RWPE2 (cell line): ENCODE results near the gene SEMA5A.

ENCODE experiments used
- ATAC-seq: fragments of 200-7000 bp; cut with Tn5 transposase; 3 replicates; pipeline ENCODE4 v1.9.1; 2021; ENCODE audit warnings: low read depth
- DNase-seq: peaks from one replicate; pipeline ENCODE4 v3.0.0-alpha.2; 2020; ENCODE audit warnings: low spot score
- H3K27ac ChIP-seq: fragments of 450-650 bp; 2 replicates; pipeline ENCODE4 v1.5.1; 2017; ENCODE audit warnings: mild to moderate bottlenecking; ENCODE audit not compliant: poor library complexity, severe bottlenecking
- H3K27me3 ChIP-seq: fragments of 250-450 bp; sonication (Bioruptor Pico); 2 replicates; pipeline ENCODE4 v1.5.1; 2021; ENCODE audit warnings: mild to moderate bottlenecking, moderate library complexity; ENCODE audit not compliant: insufficient read depth, poor library complexity, severe bottlenecking
- H3K36me3 ChIP-seq: fragments of 250-450 bp; sonication (Bioruptor Pico); 2 replicates; pipeline ENCODE4 v1.5.1; 2020; ENCODE audit warnings: low read depth, mild to moderate bottlenecking, moderate library complexity
- H3K4me1 ChIP-seq: fragments of 250-450 bp; sonication (Bioruptor Pico); 2 replicates; pipeline ENCODE4 v1.5.1; 2021; ENCODE audit warnings: mild to moderate bottlenecking, moderate library complexity; ENCODE audit not compliant: insufficient read depth, poor library complexity, severe bottlenecking
- H3K4me3 ChIP-seq: fragments of 250-450 bp; sonication (Bioruptor Pico); 2 replicates; pipeline ENCODE4 v1.5.1; 2021; ENCODE audit warnings: mild to moderate bottlenecking, moderate library complexity; ENCODE audit not compliant: severe bottlenecking
- H3K9me3 ChIP-seq: fragments of 250-450 bp; sonication (Bioruptor Pico); 2 replicates; pipeline ENCODE4 v1.5.1; 2021; ENCODE audit warnings: mild to moderate bottlenecking, moderate library complexity; ENCODE audit not compliant: severe bottlenecking
- TF ChIP-seq, protein P1 (sequence below): fragments of 450-650 bp; IDR thresholded peaks from one replicate; pipeline ENCODE4 v1.5.1; 2017; ENCODE audit warnings: mild to moderate bottlenecking, moderate library complexity; ENCODE audit not compliant: poor library complexity, severe bottlenecking

SEMA5A gene

DNA sequence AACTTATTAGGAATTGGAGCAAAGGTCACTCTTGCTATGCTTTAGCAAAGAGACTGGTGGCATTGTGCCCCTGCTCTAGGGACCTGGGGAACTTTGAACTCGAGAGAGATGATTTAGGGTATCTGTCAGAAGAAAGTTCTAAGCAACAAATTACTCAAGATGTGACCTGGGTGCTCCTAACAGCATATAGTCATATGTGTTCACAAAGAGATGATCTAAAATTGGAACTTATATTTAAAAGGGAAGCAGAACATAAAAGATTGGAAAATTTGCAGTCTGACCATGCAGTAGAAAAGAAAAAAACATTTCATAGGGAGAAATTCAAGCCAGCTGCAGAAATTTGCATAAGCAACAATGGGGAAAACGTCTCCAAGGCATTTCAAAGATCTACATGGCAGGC, 68.3 kb downstream of the SEMA5A start:
- H3K27ac ChIP-seq = no peak overlapping the region

DNA sequence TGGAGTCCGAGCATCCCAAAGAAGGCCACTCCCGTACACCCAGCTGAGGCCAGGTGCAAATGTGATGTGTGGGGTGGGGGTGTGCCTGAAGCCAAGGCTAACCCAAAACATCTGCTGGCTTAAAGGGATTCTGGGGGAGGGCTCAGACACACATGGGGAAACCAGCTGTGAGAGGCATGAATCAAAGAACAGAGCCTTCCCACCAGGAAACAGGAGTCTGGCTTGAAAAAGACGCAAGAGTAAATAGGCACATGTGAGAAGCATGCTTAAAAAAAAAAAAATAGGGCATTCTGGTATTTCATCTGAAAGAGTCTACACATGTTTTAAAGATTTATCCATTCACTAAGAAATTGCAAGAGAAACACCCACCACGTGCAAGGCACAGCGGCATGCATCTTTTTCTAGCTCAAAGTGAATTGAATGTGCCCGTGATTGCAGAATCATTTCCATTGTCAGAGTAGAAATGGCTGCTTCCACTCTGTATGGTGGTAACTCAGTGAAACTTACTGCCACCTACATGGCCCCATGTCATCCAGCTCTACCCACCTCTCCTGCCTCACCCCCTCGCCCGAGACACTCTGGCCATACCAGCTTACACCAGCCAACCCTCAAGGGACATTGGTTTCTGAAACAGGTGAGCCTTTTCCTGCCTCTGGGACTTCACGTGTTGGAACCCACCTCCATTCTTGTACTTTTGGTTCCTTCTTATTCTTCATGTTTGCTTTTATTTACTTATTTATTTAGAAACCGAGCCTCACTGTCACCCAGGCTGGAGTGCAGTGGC, 71.5 kb downstream of the SEMA5A start:
- Histone ChIP-seq H3K4me1 (no peaks in the 10 kb centered on the region), H3K9me3 (peaks cover 4% of the 10 kb centered on the region), H3K27me3 (no peaks in the 10 kb centered on the region), H3K36me3 (no peaks in the 10 kb centered on the region), H3K27ac (no peak overlapping the region), H3K4me3 (no peak overlapping the region)
- TF ChIP-seq, protein P1, sequence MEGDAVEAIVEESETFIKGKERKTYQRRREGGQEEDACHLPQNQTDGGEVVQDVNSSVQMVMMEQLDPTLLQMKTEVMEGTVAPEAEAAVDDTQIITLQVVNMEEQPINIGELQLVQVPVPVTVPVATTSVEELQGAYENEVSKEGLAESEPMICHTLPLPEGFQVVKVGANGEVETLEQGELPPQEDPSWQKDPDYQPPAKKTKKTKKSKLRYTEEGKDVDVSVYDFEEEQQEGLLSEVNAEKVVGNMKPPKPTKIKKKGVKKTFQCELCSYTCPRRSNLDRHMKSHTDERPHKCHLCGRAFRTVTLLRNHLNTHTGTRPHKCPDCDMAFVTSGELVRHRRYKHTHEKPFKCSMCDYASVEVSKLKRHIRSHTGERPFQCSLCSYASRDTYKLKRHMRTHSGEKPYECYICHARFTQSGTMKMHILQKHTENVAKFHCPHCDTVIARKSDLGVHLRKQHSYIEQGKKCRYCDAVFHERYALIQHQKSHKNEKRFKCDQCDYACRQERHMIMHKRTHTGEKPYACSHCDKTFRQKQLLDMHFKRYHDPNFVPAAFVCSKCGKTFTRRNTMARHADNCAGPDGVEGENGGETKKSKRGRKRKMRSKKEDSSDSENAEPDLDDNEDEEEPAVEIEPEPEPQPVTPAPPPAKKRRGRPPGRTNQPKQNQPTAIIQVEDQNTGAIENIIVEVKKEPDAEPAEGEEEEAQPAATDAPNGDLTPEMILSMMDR = no peak
- ATAC-seq = no peak
- DNase-seq = no peak

More for the DNA sequence above, 68.3 kb downstream of the SEMA5A start:
- Histone ChIP-seq H3K4me1 (no peaks in the 10 kb centered on the region), H3K27me3 (no peaks in the 10 kb centered on the region), H3K36me3 (no peaks in the 10 kb centered on the region), H3K4me3 (no peak overlapping the region), H3K9me3 (peaks cover 4% of the 10 kb centered on the region)
- TF ChIP-seq, protein P1 = no peak
- no peak for ATAC-seq
- no peak for DNase-seq

DNA sequence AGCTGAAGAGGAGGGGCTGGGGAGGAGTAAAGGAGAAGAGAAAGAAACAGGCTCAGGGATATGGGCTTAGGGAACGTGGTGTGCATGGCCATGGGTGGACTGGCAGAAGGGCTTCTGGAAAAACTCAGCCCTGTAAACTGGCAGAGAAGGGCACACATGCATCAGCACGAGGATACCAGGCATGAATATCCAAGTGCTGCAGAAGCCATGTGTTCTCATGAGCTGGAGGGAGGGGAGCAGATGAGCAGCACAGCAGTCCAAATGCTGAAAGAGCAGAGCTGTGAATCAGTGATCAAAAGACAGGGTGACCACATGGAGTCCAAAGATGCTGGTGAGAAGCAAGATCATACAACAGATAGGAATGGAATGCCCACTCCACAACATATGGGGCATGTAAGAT, 72.3 kb downstream of the SEMA5A start:
- ATAC-seq (no peak), DNase-seq (no peak)
- Histone ChIP-seq H3K9me3 (peaks cover 4% of the 10 kb centered on the region), H3K4me3 (no peak overlapping the region), H3K36me3 (no peaks in the 10 kb centered on the region), H3K27me3 (no peaks in the 10 kb centered on the region), H3K27ac (no peak overlapping the region), H3K4me1 (no peaks in the 10 kb centered on the region)
- TF ChIP-seq, protein P1 = no peak

DNA sequence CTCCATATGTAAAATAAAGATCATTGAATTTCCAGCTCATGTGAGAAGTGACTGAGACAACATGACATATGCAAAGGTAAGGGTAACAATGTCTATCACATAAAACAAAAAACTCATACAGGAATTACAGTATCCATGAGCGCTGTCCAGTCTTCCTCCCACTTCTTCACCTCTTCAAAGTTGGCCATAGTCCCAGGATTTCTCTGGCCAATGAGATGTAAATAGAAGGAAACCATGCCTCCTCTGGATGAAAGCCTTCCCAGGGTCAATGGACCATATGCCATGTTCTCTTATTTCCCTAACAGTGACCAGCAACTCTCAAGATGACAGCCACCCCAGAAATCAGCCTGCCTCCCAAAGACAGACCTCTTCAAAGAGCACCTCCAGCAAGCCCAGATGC, 75.5 kb downstream of the SEMA5A start:
- peaks cover 18% of the 10 kb centered on the region for H3K4me1 ChIP-seq
- H3K27me3 ChIP-seq = no peaks in the 10 kb centered on the region
- no peaks in the 10 kb centered on the region for H3K36me3 ChIP-seq
- no peak overlapping the region for H3K27ac ChIP-seq
- H3K4me3 ChIP-seq = no peak overlapping the region
- TF ChIP-seq, protein P1 = no peak
- no peaks in the 10 kb centered on the region for H3K9me3 ChIP-seq
- DNase-seq = no peak
- no peak for ATAC-seq

DNA sequence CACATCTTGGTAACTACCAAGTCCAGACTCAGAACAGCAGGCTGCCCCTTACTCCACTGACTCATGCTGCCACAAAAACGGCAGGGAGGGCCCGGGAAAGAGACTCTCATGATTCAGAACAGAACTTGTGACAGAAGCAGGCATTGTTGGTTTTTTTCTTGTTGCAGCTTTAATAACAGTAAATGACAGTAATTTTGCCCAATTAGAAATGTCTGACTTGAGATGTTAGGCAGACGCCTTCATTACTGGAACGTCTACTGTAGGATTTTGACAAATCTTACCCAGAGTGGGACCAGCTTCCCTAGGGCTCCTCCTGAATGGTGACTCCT, 77.9 kb downstream of the SEMA5A start:
- ATAC-seq = peak; percentile 99

More for the DNA sequence above, 77.9 kb downstream of the SEMA5A start:
- no peaks in the 10 kb centered on the region for H3K9me3 ChIP-seq
- peak overlapping the region; percentile 87 for H3K27ac ChIP-seq
- TF ChIP-seq, protein P1 = no peak
- peak; percentile 79 for DNase-seq
- H3K4me1 ChIP-seq = peaks cover 18% of the 10 kb centered on the region
- no peaks in the 10 kb centered on the region for H3K36me3 ChIP-seq
- no peak overlapping the region for H3K4me3 ChIP-seq
- no peaks in the 10 kb centered on the region for H3K27me3 ChIP-seq
